HG03432 (cell line): Measurements from ENCODE around the gene RGS6.

Source experiments
- ATAC-seq: cut with Tn5 transposase; IDR thresholded peaks from one replicate; pipeline ENCODE4 v1.9.1; 2021; ENCODE audit warnings: mild to moderate bottlenecking, moderate library complexity; ENCODE audit not compliant: unreplicated experiment

The RGS6 gene

DNA sequence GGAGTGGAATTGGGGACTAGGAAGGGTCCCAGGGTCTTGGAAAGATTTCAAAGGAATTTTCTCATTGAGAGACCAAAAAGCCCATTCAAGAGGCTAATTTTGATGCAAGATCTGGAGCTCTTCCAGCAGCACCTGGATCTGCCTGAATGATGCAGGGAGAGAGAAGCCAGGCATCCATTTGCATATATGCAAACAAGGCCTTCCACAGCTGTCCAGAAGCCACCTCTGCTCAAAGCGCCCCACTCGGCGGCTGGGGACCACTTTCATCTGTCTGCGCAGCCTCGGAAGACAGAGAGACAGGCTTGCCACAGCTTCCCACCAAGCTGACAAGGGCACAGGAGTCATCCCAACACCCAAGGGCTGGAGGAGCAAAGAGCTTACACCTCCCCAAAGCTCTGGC, 666.1 kb downstream of the RGS6 start:
- ATAC-seq, result no peak

DNA sequence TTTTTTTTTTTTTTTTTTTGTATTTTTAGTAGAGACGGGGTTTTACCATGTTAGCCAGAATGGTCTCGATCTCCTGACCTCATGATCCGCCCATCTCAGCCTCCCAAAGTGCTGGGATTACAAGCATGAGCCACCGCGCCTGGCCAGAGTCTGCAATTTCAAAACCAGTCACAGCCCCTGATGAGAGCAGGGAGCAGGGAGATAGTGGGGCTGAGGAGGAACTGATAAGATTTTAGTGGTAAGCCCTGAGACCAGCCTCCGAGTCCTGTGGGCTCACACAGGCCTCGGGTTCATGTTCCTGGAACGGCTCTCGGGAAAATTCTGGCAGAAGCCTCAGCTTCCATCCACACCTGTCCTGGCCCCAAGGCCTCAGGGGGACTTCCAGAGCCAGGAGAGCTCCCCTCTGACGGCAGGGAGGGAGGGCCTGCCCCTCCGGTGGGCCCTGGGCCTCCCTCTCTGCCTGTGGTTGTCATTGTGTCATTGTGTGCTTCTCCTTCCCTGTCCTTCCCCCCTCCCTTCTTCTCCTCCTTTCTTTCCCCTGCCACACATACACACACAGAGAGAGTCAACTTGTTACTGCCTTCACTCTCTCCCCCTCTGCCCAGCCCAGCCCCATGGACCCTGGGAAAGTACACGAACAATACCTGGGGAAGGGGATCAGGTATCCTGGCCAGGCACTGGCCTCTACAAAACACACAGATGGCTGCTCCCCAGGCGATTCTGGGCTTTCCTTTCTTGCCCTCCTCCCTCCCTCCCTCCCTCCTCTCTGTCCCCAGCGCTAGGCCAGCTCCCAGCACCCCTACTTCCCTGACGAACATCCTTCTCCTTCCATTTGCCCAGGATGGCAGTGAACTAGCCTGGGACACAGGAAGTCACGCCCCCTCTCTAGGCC, 667.6 kb downstream of the RGS6 start:
- no peak for ATAC-seq

DNA sequence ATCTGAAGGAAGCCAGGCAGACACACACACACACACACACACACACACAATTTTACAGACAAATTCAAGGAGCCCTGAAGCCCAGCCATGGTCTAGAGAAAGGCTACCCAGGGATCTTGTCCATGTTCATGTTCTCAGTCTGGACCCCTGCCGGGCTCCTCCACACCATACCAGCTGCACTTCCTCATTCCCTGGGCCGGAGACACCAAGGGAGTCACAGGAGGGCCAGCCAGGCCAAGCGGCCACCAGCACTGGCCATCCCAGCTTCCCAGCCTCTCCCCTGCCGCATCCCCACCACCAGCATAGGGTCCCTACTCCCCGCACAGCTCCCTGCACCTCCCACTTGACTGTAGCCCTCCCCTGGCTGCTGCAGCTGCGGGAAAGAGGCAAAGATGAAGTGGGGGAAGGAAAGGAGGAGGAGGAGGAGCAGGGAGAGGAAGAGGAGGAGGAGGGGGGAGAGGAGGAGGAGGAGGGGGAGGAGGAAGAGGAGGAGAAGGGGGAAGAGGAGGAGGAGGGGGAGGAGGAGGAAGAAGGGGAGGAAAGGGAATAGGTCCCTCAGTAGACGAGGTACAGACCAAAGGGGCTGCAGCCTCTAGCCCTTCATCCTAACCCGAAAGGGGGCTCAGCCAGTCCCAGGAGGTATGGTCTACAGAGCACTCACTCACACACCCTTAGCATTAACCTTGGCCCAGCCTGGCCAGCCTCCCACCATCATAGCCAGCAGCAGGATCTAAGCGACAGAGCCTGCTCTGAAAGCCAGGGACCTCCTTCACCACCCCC, 668.5 kb downstream of the RGS6 start:
- ATAC-seq, result no peak

DNA sequence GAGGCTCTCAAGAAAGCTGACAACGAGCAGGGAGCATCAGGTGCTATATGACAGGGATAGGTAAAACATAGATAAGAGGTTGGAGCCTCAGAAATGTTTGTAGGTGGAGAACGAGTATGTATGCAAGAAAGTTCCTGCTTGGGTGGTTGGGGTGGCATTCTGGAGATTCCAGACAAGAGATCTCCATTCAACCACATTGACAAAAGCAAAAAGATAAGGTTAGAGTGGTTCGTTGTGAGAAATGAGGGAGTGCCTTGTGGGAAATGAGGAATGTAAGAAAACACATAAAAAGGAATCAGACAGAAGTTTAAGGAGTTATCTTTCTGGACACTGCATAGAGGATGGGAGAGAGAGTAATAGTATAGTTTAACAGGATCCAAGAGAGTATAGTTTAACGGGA, 671.4 kb downstream of the RGS6 start:
- no peak for ATAC-seq

GRCh38 chr14:72604133-72604532, 671.9 kb downstream of the RGS6 start:
- no peak for ATAC-seq

GRCh38 chr14:72605096-72605920, 673.1 kb downstream of the RGS6 start:
- ATAC-seq, result no peak

DNA sequence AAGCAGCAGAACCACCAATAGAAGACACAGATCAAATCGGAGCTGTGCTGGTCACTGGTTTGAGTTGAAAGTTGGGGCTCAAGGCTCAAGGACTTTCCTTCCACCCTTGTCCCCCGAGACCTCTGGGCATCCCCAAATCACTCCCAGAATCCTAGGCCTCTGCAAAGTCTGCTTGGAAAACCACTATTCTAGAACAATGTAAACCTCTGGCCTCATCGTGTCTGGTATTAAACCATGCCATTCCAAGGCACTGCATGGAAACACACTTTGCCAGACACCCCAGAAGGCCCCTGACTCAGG, 673.6 kb downstream of the RGS6 start:
- ATAC-seq, result no peak

- no peak for ATAC-seq
Observed at GRCh38 chr14:72606879-72607278, 674.6 kb downstream of the RGS6 start.

GRCh38 chr14:72607386-72608130, 675.3 kb downstream of the RGS6 start:
- no peak for ATAC-seq

GRCh38 chr14:72608391-72609204, 676.4 kb downstream of the RGS6 start:
- ATAC-seq, result no peak

GRCh38 chr14:72609205-72609916, 677.1 kb downstream of the RGS6 start:
- ATAC-seq, result no peak

DNA sequence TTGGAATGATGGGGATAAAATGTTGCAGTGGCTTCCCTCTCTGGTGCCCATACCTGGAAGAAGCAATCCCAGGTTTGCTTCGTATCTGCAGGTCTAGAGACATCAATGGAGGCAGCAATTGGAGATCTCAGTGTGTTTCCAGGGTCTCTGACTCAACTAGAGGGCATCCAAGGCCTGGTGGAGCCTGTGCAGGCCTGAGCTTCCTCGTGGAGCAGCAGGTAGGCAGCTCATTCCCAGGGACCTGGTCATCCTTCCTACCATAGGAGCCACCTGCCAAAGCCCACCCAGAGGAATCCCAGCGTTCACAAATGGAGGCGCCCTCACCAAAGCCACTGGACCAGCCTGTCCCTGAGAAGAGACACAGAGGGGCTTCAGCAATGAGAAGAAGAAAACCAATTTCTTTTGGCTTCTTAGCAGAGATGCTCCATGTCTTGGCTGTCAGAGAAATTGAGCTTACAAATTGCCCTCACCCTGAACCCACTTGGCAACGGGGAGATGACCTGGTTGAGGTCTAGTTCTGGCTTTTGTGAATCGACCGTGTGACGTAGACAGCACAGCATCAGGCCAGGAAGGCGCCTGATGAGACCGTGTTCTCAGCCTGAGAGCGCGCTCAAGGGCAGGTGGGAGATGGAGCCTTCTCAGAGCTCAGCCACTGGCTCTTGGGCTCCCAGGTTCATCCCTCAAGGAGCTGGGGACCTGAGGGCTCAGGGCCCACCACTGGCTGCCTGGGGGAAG, 678.0 kb downstream of the RGS6 start:
- ATAC-seq, result no peak

- no peak for ATAC-seq
Observed at GRCh38 chr14:72610831-72611200, 678.6 kb downstream of the RGS6 start.

GRCh38 chr14:72611506-72611905, 679.3 kb downstream of the RGS6 start:
- no peak for ATAC-seq

DNA sequence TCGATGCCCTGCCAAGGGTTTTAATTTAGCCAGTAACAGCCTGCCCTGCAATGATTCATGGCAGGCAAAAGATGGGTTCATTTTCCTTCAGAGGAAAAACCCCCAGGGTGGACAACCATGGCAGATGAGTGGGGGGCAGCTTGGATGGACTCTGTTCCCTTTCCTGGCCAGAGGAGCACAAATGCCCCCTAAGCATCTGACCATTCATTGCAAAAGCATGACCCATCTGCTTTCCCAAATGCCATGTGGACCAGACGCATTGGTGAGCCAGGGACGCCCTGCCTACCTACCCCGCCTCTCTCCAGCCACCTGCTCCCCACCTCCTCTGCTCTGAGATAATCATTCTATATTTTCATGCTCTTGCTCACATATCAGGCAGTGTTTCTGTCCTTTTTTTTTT, 679.8 kb downstream of the RGS6 start:
- no peak for ATAC-seq

DNA sequence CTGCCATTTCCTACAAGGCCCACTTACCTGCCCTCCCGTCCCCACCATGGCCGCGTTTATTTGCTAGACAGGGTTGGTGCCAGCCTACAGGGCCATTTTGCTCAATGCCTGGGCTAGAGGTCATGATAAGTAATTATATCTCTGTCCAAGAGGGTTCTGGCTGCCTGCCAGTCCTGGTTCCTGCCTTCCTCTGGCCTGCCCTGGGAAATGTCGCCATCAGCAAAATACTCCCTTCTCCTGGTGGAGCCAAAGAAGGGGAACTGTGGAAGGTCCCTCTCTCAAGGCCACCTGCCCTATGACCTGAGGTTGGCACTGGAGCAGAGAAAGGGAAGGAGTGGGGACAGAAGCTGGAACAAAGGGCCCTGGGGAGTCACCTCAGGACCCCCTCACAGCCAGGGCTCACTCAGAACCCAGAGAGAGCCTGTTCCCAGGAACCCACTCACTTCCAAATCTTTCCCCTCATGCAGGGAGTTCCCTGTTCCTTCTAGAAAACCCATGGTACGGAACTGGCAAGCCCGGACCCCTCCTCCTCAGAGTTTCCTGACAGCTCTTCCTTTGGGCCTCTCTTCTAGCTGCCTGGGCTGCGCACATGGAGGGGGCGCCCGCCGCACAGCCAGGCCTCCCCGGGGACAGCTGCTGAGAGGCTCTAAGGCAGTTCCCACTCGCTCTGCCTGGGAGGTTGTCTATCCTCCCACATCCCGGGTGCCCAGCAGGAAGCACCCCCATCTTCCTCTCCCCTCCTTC, 681.2 kb downstream of the RGS6 start:
- no peak for ATAC-seq

GRCh38 chr14:72613975-72614319, 681.7 kb downstream of the RGS6 start:
- no peak for ATAC-seq

DNA sequence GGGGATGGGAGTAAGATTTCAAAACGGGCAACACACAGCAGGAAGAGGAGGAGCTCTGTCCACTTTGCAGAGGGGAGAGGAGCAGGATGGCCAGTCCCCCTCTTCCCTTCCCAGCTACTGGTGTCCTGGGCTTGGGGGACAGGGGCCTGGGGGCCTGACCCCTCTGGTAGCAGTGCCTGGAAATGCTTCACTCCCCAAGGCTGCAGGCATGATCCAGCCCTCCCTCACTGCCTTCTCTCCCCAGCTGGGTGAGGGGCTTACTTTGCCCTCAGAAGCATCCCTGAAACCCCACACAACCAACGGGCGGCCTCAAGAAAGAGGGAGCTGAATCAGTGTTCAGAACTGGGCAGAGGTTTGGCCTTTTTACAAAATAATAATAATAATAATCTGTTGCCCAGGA, 682.1 kb downstream of the RGS6 start:
- ATAC-seq, result no peak
